Amygdala (tissue), 56 donors: Measurements from ENCODE around the gene IGDCC3.

ENCODE experiments used
- DNase-seq, 56 donors: peaks; one replicate each; lab custom pipeline; 2025; lab: John Stamatoyannopoulos, UW

The IGDCC3 gene

DNA sequence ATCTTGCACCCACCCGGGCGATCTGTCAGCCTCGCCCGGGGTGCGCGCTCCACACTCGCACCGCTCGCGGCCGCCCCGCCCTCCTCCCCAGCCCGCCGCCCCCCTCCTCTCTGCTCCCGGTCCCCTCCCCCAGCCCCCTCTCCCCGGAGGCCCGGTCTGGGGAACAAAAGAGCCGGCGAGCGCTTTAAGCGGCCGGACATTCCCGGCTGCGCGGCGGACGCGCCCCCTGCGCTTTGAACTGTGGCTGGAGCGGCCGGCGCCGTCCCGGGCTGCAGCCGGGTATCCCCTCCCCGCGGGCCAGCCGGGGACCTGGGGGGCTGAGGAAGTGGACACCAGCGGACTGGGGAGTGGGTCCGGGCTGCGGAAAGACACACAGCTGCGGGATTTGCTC lies at the start of gene IGDCC3:
TSS of gene IGDCC3 (minus strand) at position 27 of the 391 bp plus-strand sequence. CDS start 214 bp downstream, outside the sequence.
- peak in 30 of 56 donors; percentile 12 to 60 (median 42) for DNase-seq

DNA sequence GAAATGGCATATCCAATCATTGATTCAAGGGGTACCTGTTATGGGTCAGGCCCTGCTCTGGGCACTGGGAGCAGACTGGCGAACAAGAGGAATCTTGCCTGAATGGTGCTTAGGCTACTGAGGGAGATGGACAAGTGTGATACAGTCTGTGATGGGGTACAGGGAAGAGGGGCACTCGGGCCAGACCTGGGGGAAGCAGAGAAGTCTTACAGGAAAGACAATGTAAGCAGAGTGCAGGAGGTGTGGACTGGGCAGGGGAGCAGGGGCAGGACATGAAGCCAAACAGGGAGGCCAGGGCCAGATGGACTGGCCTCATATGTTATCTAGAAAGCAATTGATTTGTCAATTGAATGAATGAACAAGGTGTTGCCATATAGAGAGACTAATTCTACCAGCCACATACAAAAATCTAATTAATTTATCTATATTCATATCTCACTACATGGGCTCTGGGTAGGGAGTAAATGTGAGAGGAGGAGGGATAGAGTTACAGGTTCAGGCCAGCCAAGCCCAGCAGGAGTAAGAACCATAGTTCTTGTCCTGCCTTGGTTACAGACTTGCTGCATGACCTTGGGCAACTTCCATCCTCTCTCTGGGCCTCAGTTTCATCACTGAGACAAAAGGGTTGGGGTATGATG lies 48.5 kb upstream of the IGDCC3 start:
- no peak for DNase-seq

DNA sequence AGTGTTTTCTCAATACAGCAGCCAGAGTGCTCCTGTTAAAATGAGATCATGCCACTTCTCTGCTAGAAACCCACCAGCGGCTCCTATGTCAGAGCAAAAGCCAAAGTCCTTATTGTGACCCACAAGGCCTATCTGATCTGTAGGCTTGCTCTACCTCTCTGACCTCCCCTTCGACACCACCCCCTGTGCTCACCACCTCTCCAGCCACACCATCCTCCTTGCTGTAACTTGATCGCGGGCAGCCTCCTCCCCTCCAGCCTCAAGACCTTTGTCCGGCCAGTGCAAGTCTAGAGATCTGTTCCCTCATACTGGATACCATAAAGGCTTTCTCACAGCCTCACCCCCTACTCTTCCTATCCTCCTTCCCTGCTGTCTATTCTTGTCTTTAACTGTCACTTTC lies 46.9 kb upstream of the IGDCC3 start:
- DNase-seq, result no peak

DNA sequence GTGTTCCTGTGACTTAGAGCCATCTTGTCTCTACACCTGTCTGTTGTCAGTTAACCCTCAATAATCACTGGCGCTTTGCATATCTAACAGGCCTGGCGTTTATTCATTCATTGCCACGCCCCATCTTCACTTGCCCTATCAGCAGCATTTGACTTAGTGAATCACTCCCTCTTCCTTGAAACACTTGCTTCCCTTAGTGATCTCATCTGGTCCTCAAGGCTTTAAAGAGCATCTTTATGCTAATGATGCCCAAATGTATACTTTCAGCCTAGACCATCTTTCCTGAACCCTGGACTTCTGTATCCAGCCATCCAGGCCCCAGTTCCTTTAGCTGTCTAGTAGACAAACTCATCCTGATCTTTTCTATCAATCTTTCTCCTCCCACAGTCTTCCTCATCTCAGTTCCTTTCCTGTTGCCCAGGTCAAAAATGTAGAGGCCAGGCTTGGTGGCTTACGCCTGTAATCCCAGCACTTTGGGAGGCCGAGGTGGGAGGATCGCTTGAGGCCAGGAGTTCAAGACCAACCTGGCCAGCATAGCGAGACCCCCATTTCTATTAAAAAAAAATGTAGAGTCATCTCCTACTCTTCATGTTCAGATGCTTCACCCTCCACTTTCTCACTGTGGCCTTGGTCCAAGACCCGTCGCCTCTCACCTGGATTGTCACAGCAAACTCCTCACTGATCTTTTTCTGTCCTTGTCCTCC lies 46.3 kb upstream of the IGDCC3 start:
- DNase-seq, result no peak

DNA sequence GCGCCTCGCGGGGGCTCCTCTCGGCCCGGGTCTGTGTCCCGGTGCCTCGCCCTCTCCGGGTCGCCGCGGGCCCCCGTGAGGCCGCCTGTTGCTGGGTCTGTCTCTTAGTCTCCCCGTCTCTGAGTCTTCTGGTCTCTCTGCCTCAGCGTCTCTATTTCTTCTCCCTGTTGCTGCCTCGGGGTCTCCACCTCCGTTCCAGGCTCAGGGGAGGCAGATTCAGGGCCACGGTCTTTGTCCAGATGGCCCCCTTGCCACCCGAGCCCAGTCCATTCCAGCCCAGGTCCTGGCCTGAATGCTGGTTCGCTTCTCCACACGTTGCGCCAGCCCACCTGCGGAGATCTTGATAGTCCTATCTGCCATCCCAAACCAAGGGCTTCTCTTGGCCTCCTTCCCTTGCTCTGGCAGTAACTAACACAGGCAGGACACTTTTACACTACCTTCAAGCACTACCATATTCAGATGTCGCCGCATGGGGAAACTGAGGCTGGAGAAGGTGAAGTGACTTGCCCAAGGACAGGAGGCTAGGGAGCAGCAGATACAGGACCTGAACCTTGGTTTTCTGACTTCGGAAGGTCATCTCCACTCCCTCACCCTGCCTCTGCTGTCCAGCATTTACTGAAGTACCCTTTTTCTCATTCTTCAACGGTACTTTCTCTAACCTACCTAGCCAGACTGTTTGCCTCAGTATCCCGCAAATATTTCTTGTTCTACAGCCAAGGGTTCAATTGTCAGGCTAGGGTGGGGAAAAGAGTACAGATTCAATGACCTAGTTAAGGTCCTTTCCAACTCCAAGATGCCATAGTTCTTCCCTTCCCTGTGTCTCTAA lies 45.6 kb upstream of the IGDCC3 start:
- no peak for DNase-seq

DNA sequence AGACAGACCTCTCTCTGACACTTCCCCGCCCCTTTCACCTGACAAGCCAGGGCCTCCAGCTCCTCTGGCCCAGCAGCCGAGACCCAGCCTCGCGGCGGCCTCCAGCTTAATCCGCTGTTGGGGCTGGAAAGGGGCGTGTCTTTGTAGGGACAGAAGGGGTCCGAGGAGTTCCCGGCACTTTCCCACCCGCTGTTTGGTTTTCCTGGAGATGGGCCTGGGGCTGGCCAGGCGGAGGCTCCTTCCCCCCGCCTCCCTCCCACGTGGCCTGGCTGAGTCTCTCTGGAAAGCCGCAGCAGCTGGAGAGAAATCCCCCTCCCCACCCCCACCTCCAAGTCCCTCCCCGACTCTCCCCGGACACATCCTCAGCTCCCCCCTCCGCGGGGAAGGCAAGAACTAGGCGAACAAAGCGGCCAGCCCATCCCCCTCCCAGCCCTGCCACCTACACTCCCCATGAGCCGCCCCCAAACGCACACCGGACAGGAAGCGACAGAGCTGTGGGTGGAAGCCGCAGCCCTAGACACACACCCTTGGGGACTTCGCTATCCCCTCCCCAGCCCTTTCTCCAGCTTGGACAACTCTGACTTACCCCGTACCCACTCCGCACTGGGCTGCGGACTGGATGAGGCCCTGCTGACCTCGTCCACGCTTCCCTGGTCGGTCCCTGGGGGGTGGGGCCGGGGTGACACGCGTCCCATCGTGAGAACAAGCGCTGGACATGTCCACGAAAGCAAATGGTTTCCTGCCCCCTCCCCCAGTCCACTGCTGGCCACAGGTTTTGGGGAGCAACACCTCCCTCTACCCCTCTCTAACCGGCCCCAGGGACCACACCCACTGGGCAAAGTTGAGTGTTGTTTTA lies 43.8 kb upstream of the IGDCC3 start:
- DNase-seq, result peak in 28 of 56 donors; percentile 13 to 70 (median 41)

DNA sequence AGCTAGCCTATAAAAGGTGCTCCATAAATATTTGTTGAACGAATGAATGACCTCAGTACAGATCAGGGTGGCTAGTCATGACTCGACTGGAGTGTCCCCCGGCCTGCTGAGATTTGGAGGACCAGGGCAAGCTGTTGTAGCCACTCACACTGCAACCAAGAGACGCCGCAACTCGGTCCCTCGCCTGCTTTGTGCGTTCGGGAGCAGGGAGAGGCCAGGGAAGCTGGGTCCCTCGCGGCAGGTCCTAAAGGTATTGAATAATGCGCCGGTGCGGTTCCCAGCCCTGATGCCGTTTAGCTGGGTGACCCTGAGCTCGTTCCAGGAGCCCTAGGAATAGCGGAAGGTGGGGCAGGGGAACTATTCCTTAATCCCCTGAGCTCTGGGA lies 43.2 kb upstream of the IGDCC3 start:
- no peak for DNase-seq

DNA sequence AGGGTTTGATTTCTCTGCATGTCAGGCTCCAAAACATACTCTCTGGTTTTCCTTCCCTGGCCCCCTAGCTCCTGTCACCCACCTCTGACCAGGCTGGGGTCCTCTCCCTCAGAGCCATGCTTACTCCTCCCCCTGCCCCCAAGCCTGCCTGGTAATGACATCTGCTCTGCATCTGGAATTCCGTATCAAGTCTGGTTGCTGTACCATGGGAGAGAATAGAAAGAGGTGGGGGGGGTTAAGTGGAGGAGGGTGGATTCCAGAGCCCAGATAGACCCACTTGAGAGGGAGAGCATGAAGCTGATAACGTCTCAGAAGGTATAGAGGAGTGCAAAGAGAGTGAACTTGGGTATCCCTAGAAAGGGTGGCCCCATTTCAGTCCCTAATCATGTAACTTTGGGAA lies 40.8 kb upstream of the IGDCC3 start:
- no peak for DNase-seq

DNA sequence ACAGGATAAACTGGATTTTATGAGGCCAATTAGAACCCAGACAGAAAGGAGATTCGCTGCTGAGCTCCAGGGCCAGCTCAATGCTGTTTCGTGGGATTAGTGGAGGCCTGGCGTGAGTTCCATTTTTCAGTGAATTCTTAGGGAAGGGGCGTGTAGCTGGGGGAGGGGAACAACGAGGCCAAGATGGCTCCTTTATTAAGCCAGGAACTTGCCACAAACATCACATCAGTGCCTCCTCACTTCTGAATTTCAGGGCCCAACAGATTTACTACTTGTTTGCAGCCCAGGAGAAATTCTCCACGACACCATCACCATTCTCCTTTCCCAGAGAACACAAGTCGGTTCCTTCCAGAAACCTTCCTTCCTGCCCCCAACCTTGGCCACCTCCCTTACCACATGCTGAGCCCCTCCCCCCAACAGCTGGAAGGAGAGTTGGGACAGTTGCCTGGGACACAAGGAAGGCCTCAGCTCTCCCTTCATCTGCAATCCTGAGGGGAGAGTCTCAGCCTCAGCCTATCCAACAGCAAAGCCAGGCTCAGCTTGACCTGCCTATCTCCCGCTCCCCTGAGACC lies 39.1 kb upstream of the IGDCC3 start:
- DNase-seq, result peak in 6 of 56 donors; percentile 3 to 19 (median 10)

DNA sequence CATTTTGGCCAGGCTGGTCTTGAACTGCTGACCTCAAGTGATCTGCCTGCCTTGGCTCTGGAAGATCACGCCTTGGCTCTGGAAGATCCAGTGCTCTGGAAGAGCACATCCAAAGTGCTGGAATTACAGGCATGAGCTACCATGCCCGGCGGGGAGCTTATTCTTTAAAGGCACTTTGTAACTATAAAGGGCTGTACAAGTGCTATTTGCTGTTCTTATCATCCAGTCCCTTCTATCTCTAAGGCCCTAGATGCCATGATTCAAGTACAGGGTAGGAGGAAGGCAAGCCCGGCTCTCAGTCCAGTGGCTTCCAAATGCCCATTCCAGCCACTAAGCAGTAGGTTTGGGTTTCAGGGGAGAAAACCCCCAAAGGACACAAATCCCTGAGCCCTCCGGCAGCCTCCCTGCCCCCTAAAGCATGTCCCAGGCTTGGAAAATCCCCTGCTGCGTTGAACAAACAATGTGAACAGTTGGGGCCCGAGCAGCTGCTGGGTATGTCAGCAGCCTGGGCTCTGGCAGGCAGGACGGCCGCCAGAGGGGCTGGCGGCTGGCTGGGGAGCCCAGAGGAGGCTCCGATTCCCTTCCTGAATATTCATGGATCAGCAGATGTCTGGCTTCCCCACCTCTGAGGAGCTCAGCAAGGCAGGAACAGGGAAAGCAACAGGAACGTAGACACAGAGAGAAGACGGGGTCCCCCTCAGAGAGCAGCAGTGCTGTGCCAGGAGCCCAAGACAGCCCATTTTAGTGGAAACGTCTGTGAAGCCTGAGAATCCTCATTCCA lies 37.2 kb upstream of the IGDCC3 start:
- peak in 32 of 56 donors; percentile 9 to 72 (median 27) for DNase-seq

DNA sequence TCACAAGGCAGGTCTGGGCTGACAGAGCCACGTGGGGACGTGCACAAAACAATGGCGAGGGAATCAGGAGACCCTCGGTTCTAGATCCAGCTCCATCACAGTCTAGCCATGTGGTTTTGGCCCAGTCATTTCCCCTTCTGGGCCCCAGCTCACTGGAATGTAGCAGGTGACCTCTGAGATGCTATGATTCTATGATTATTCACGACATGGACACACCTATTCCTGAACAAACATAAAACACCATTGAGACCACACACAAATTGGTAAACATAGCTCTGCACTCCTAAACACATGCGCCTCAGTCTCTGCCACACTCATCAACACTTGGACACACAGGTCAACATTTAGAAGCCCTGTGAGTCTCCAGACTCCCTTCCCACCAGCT lies 36.0 kb upstream of the IGDCC3 start:
- DNase-seq, result no peak

DNA sequence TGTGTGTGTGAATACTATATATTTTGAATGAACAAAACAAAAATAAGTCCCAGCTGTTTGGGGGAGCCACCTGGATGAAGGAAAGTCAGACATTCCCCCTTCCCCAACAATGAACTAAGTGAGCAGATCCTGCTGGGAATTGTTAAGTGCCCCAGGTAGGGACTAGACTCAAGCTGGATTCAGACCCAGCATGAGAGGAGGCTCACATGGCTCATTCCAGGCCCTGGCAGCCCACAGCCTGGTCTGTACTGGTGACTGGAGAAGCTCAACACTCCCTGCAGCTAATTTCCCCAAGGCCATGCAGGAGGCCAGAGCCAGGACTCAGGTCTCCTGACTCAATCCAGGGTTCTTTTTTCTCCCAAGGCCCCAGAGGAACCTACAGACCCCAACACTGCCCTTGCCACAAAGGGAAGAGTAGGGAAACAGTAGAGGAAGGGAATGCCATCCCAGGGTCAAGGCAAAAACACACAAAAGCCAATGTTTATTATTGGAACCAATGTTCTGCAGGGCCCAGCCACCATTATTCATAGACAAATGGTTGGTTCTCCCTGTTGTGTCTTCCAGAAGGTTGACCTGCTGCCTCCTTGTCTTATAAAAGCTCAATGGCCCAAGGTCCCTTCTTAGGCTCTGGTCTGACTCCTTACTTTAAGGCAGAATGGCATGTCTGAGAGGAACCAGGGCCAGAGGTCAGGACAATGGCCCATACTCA lies 35.4 kb upstream of the IGDCC3 start:
- no peak for DNase-seq

DNA sequence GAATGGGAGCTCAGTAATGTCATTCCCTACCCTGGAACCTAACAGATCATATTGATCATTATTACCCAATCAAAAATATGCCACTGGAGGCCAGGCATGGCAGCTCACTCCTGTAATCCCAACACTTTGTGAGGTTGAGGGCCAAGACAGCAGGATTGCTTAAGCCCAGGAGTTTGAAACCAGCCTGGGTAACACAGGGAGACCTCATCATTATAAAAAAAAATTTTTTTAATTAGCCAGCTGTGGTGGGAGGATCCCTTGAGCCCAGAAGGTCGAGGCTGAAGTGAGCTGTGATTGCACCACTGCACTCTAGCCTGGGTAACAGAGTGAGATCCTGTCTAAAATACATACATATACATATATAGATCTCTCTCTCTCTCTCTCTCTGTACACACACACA lies 34.8 kb upstream of the IGDCC3 start:
- no peak for DNase-seq

DNA sequence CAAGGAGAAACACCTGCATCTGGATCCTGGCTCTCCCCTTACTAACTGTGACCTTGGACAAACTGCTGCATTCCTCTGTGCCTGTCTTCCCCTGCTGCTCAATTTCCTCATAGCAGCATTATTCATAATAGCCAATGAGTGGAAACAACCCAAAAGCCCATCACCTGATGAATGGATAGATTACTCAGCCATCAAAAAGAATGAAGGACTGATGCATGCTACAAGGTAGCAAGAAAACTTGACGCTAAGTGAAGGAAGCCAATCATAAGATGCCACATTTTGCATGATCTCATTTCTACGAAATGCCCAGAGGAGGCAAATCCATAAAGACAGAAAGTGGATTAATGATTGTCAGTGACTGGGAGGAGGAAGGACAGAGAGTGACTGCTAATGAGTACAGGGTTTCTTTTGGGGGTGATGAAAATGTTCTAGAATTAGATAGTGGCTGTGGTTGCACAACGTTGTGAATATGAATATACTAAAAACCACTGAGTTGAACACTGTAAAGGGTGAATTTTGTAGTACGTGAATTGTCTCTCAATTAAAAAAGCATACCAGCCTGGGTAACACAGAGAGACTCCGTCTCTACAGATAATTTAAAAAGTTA lies 33.8 kb upstream of the IGDCC3 start:
- no peak for DNase-seq

DNA sequence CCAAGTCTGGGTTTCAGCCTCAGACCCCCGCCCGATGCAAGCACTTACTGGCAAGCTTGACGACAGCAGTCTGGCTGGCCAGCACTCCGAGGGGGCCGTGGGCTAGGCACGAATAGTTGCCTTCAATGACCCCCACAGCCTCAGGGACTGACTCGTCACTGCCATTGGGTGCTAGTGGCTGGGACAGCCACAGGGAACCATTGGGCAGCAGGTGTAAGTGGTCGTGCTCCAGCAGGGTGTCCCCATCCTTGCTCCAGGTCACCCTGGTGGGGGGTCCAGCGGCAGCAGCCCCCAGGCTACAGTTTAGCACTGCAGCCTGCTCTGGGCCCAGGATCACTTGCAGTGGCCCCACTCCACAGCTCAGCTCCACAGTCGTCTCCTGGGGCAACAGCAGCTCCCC lies 33.2 kb upstream of the IGDCC3 start:
- no peak for DNase-seq

DNA sequence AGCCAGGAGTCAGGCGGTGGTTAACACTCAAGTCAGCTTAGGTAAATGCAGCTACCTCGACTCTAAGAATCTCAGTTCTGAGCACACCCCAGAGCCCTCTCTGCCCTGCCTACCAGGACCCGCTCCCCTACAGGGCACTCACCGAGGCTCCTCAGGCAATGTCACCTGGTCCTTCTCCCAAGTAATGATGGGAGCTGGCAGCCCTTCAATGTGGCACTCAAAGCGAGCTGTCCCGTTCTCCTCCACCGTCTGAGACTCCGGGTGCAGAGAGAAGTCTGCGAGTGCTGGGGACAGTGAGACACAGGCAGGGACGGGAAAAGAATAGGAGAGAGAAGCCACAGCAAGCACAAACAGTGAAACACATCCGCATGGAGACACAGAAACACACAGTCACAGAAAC lies 32.2 kb upstream of the IGDCC3 start:
- no peak for DNase-seq

DNA sequence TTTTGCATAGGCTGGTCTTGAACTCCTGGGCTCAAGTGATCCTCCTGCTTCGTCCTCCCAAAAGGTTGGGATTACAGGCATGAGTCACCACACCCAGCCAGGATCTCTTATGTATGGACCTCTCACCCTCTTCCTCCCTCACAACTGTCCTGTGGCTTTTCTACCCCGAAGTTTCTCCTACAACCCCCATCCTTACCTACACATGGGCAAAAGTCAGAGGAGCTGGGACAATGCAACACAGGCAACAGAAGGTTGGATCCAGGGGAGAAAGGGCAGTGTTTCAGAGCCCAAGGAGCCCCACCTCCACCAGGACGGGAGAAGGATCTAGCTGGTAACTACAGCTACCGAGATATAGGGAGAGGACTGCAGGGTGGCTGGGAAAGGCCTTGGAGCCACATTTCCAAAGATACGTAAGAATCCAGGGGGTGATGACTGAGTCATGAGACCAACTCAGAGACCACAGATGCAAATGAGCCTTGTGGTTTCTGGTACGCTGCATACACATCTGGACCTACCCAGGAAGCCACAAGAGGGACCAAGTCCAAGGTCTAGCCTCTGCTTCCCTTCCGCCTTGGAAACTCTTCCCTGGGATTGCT lies 31.3 kb upstream of the IGDCC3 start:
- DNase-seq, result no peak
